Fibroblast of gingiva (primary cell): ENCODE measurements around the gene OSBPL5.

Experiments used
- DNase-seq: peaks from one replicate; pipeline ENCODE4 v3.0.0-alpha.2; 2011; ENCODE audit warnings: low read depth

Gene OSBPL5

GRCh38 chr11:3133261-3134217 is 31.6 kb downstream of the OSBPL5 start:
- no peak for DNase-seq

DNA sequence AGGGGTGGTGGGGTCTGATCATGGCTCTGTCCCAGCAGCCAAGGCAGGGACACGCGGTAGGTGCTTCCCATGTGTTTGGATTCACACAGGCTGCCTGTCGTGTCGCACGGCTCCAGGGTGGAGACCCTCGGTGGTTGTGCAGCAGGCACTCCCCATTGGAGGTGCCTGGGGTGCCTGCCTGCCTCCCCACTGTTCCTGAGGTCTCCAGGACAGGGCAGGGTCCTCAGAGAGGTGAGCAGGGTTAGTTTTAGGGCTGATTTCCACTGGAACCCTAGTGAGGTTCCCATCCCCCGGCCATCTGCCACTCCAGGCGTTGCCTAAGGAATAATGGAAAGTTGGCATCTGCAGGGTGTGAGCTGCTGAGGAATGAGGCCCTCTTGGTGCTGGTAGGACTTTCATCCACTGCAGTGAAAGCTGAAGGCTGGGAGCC is 32.3 kb downstream of the OSBPL5 start:
- no peak for DNase-seq

GRCh38 chr11:3132271-3132781 is 32.8 kb downstream of the OSBPL5 start:
- no peak for DNase-seq

- no peak for DNase-seq
These were observed 33.7 kb downstream of the OSBPL5 start for GRCh38 chr11:3131330-3131941.

- no peak for DNase-seq
These were observed 34.6 kb downstream of the OSBPL5 start for GRCh38 chr11:3130269-3131071.

GRCh38 chr11:3129591-3130268 is 35.4 kb downstream of the OSBPL5 start:
- DNase-seq, result no peak

DNA sequence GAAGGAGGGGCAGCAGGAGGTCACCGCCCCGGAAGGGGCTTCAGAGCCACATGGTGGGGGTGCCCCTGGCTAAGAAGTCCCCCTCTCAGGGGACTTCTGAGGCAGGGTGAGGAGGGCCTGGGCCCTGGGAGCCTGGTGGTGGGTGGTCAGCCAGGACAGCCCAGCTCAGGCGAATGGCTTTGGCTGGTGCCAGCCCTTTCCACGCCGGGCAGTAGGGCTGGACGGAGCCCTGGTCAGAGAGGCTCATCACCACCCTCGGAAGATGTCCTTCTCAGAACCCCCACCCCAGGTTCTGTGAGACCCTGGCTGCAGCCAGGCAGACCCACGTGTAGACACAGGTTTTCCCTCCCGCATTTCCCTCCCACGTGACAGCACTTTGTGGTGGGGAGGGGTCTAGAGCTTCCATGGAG is 35.9 kb downstream of the OSBPL5 start:
- DNase-seq, result no peak

DNA sequence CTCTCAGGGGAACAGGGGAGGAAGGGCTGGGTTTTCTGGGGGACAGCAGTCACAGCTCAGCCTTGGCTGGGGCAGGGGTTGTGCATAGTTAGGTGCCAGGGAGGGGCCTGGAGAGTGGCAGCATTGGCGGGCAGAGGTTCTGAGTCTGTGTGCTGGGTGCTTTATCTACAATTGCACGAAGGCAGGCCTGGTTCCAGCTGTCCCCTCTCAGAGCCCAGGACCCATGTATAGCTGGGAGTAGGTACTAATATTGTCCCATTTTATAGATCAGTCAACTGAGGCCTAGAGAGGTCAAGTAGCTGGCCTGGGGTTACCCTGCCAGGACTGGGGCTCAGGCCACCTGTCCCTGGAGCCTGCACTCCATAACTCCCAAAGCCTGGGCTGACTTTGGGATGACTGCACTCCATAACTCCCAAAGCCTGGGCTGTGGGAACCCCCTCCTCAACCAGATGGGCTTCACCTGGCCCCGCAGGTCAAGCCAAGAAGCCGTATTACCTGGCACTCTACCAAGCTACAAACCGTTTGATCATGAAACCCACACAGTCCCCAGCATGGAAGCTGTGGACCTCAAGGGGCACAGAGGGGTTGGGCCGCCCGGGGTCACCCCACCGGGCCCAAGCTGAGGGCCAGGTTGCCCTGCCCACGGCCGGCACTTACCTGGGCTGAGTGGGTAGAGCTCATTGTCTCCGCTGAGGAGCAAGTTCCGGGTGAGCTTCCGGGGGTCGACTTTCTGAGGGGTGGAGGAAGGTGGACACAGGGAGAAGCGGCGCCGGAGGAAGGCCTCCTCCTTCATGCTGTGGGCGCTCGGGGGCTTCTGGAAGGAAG is 36.5 kb downstream of the OSBPL5 start:
- no peak for DNase-seq

DNA sequence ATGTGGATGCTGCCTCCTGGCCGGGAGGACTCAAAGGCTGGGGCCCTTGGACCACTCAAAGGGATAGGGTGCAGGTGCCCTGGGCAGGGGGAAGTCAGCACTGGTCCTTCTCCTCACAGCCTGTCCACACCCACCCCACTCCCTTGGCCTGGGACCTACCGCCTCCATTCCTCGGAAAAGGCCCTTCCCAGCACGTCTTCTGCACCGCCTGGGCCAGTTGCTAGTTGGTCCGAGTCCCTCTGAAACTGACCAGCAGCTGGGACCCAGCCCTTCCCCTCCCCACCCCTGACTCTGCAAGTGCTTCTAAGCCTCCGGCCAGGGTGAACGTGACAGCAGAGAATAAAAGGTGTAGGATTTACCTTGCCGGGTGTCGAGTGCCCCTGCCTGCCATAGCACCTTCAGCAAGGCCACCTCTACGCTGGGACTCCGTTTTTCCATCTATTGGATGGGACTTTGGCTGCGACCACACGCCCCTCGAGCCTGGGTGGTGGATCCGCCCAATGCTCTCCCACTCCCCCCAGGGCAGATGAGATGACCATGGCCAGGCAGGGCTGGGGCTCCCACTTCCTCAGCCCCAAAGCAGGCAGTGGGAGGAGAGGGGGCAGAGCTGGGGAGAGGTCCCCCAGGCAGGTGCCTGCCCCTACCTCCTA is 37.3 kb downstream of the OSBPL5 start:
- no peak for DNase-seq

DNA sequence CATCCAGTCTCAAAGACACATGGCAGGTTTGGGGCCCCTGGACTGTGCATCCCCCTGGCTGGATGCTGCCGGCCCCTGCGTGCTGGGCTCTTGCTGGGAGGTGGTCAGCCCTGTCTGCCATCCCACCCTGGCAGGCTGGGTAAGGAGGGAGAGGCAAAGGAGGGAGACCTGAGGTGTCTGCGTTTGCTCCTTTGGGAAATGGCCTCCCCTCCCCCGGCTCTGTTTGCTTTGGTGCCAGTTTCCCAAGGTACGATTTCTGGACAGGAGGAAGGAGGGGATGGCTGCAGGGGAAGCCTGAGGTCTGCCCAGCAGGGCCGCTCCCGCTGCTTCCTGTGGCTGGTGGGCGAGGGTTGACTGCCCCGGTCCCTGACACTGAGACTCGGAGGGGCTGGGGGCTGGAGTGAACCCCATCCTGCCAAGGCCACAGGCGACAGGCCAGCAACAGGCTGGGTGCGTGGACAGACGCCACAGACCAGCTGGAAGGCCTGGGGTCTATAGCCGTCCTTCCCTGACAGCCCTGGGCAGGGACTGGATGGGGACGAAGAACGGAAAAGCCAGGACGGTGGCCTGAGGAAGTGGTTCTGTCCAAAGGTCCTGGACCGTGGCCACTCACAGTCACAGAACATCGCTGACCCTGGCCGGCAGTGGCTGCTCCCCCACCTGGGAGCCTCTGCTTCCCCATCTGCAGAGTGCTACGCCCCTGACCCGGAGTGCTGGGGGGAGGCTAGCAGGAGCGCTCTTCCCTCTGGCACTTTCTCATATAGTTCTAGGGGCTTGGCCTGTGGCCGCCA is 38.0 kb downstream of the OSBPL5 start:
- DNase-seq, result no peak

DNA sequence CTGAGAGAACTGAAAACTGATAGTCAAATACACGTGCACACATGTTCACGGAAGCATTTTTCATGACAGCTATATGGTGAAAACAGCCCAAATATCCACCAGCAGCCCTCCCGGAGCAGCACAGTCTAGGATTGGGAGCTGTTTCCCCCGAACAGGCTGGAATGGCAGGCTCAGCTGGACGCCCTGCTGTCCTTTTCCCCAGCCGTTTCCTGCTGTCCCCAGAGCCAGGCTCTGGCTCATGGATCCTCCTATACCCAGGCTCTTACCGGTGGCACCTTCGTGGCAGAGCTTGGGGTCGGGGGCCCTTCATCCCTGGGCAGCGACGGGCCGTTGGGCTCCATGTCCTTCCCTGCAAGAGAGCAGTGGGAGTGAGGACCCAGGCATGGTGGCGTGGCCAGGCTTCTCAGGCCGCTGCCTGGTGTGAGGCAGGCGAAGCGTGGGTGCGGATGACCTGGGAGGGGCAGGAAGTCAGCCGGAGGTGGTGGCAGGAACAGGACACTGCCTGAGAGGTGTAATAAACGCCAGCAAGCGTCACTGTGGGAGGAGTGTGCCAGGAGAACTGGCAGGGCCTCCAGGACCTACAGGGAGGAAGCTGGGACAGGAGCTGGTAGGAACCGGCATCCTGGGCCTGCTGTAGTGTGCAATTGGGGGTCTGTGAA is 38.8 kb downstream of the OSBPL5 start:
- no peak for DNase-seq

GRCh38 chr11:3124821-3125220 is 40.3 kb downstream of the OSBPL5 start:
- no peak for DNase-seq

DNA sequence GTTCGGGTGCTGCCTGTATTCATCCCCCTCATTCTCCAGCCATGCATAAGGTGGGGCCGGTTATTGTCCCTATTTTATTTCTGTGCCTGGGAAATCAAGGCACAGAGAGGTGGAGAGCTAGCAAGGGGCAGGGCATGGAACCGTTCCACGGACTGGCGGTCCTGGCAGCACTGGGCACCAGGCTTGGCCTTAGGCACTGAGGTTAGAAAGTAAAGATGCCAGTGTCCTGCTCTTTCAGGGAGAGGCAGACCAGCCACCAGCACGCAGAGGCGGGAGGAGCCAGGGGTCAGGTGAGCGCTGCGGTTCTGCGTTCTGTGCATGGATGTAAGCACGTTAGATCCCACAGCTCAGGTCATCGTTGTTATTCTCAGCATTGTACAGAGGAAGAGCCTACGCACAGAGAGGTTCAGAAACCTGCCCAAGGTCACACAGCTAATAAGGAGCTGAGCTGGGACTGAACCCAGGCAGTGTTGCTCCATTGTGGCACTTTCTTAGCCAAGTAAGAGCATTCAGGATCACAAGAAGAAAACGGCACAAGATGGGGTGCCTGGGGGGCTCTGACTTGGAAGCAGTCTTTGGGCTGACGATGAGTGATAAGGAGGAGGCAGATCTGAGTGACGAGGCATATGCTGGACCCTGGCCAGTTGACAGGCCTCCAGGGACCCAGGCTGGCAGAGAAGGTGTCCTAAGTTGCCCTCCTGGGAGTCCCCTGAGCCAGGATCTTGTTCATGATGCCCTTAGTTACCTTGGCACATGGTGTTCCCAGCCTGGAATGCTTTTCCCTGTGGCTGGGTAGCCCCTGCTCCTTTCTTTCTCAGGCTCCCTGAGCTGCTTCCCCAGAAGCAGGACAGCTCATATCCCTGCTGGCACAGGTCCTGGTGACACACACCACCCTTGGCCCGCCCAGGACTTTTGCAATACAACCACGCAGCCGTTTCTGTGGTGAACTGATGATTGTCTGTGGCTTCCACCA is 41.1 kb downstream of the OSBPL5 start:
- DNase-seq, result peak; percentile 97

- peak; percentile 76 for DNase-seq
These were observed 41.8 kb downstream of the OSBPL5 start for GRCh38 chr11:3123305-3123704.

GRCh38 chr11:3122775-3123201 is 42.3 kb downstream of the OSBPL5 start:
- DNase-seq, result no peak

DNA sequence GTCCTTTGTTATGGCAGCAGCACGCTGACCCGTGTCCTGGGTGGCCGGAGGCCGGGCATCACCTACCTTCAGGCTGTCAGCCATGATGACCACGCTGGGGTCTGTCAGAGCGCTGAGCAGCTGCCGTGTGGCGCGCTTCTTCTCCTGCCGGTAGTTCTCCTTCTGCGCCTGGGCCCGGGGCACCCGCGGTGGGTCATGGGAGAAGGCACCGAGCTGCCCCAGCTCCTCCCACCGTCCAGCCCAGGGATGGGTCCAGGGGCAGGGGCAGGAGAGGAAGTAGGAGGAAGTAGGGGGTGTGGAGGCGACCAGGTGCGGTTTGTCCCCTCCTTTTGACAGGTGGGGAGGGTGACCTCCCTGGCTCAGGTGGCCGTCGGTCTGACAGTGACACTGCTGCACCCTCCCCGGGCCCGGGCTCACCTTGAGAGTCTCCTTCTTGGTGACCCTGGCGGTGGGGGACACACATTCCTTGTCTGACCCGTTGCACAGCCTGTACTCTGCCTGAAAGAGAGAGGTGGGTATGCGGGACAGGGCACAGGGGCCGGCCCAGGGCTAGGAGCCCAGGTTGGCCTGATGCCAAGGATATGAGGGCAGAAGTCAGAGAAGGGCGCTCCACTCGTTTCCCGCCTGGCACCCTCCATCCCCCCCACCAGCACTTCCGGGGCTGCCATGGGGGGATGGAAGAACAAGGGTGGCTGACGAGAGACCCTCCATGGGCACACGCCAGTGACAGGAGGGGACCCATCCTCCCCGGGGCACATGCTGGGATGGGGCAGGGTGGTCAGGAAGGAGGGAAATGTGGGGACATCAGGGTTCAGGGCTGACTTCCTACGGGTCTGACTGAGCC is 43.0 kb downstream of the OSBPL5 start:
- no peak for DNase-seq

- no peak for DNase-seq
These were observed 43.7 kb downstream of the OSBPL5 start for GRCh38 chr11:3121416-3121815.
